Measurements from ENCODE around the gene TMC1. TPM values are rescaled to one million over a fixed set of nuclear protein-coding genes. Genes with fewer than 3 reads are reported as not detected.

Gene TMC1
- total RNA-seq, 1 experiment from 2014 or later = 5.5 TPM

DNA sequence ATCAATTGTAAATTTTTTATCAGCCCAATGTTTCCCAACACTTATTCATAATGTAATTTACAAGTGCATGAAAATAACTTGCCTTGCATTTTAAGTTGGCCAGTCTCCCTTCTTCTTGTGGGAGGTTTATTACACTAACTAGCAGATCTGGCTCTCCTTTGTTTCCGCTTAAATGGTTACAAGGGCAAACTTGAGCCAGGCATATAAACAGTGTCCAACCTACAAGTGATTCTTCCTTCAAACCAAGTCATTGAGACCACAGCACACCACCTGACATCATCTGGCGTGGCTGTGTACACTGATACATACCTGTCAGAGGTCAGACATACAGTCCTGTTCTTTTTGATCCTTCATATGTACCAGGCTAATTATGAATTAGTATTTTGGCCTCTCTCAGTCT is 351.3 kb downstream of the TMC1 start:
- H4K20me1 ChIP-seq (ENCODE audit: insufficient read depth) = no peaks in the 10 kb centered on the region
- TF ChIP-seq, protein P1, sequence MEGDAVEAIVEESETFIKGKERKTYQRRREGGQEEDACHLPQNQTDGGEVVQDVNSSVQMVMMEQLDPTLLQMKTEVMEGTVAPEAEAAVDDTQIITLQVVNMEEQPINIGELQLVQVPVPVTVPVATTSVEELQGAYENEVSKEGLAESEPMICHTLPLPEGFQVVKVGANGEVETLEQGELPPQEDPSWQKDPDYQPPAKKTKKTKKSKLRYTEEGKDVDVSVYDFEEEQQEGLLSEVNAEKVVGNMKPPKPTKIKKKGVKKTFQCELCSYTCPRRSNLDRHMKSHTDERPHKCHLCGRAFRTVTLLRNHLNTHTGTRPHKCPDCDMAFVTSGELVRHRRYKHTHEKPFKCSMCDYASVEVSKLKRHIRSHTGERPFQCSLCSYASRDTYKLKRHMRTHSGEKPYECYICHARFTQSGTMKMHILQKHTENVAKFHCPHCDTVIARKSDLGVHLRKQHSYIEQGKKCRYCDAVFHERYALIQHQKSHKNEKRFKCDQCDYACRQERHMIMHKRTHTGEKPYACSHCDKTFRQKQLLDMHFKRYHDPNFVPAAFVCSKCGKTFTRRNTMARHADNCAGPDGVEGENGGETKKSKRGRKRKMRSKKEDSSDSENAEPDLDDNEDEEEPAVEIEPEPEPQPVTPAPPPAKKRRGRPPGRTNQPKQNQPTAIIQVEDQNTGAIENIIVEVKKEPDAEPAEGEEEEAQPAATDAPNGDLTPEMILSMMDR (conservative IDR thresholded peaks at IDR 0.05) = no peak
- no peak for TF ChIP-seq EZH2 (IDR thresholded peaks at IDR 0.05; ENCODE audit: low read depth)
- no peaks in the 10 kb centered on the region for H3K9me3 ChIP-seq (ENCODE audit: insufficient read depth, low read depth)
- ChIA-PET CTCF (no interaction called here), POLR2A (ENCODE audit: unreplicated experiment) (interaction anchor here (0.9 kb wide), 1 partner anchor 14 kb away, joined by 12 read pairs; no protein-coding TSS in a partner anchor)
- H3K79me2 ChIP-seq (ENCODE audit: low read depth) = no peaks in the 10 kb centered on the region
- H3F3A ChIP-seq (ENCODE audit: insufficient read depth, low read depth) = no peaks in the 10 kb centered on the region
- peak overlapping the region; percentile 64; the same call in 1 of the 2 replicates for H2AFZ ChIP-seq
- H3K4me1 ChIP-seq (replicated peaks; ENCODE audit: insufficient read depth) = no peaks in the 10 kb centered on the region
- no peak for DNase-seq
- no peaks in the 10 kb centered on the region for H3K9me2 ChIP-seq (ENCODE audit: insufficient read depth)
- H3K27ac ChIP-seq = no peak overlapping the region
- H3K27me3 ChIP-seq (ENCODE audit: insufficient read depth, low read depth) = no peaks in the 10 kb centered on the region
- H3K36me3 ChIP-seq (ENCODE audit: low read depth) = no peaks in the 10 kb centered on the region
- BruUV-seq (replicated peaks) = no TSS peak
- intact Hi-C loops (cut with micrococcal nuclease; ENCODE audit: unreplicated experiment) = loop anchor here (2.0 kb wide), 1 partner anchor 310 kb away; no protein-coding TSS in a partner anchor
- no peak overlapping the region for H3K4me3 ChIP-seq
- H3K4me2 ChIP-seq = no peak overlapping the region

DNA sequence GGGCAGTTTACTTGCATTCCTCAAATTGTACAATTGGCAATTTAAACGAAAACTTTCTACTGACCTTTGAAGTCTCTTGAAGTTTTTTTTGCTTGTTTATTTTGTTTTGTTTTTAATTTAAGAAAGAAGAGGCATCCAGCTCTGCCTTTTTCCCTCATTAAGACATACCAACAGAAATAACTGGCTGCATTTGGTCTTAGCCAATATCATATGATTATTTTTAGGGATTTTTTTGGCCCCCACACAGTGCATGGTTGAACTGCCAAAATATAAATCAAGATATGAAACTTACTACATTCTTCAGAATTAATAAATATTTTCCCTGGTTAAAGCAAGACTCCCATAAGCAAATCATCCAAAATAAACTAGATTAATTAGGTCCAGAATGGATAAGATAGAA is 352.0 kb downstream of the TMC1 start:
- H3K4me1 ChIP-seq (replicated peaks; ENCODE audit: insufficient read depth) = no peaks in the 10 kb centered on the region
- H4K20me1 ChIP-seq (ENCODE audit: insufficient read depth) = no peaks in the 10 kb centered on the region
- H3K4me2 ChIP-seq = no peak overlapping the region
- H2AFZ ChIP-seq = no peak overlapping the region
- BruUV-seq (replicated peaks) = no TSS peak
- H3K9me2 ChIP-seq (ENCODE audit: insufficient read depth) = no peaks in the 10 kb centered on the region
- no peaks in the 10 kb centered on the region for H3K79me2 ChIP-seq (ENCODE audit: low read depth)
- intact Hi-C loops (cut with micrococcal nuclease; ENCODE audit: unreplicated experiment) = loop anchor here (2.0 kb wide), 1 partner anchor 309 kb away; no protein-coding TSS in a partner anchor
- no peaks in the 10 kb centered on the region for H3F3A ChIP-seq (ENCODE audit: insufficient read depth, low read depth)
- CTCF ChIA-PET = no interaction called here
- POLR2A ChIA-PET (ENCODE audit: unreplicated experiment) = interaction anchor here (0.9 kb wide), 1 partner anchor 15 kb away, joined by 12 read pairs; no protein-coding TSS in a partner anchor
- no peak overlapping the region for H3K4me3 ChIP-seq
- no peaks in the 10 kb centered on the region for H3K27me3 ChIP-seq (ENCODE audit: insufficient read depth, low read depth)
- no peaks in the 10 kb centered on the region for H3K9me3 ChIP-seq (ENCODE audit: insufficient read depth, low read depth)
- TF ChIP-seq, protein P1 (conservative IDR thresholded peaks at IDR 0.05) = no peak
- TF ChIP-seq EZH2 (IDR thresholded peaks at IDR 0.05; ENCODE audit: low read depth) = no peak
- no peak for DNase-seq
- no peaks in the 10 kb centered on the region for H3K36me3 ChIP-seq (ENCODE audit: low read depth)
- no peak overlapping the region for H3K27ac ChIP-seq

DNA sequence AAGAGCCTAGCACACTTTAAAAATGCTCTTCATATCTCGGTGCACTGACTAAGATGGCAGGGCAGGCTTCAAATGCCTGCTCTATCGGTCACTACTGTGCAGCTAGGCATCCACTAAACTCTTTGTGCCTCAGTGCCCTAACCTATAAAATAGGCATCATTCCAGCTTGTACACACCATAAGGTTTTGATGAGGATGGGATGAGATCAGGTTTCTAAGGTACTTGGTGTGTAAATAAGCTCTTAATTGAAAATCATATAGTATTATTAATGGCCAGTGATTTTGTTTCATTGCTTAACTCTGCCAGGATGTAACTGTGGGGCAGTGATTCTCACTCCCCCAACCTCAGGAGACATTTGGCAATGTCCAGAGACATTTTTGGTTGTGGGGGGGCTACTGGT is 352.9 kb downstream of the TMC1 start:
- H3K4me1 ChIP-seq (replicated peaks; ENCODE audit: insufficient read depth) = no peaks in the 10 kb centered on the region
- H3K4me2 ChIP-seq = no peak overlapping the region
- no peaks in the 10 kb centered on the region for H3K9me2 ChIP-seq (ENCODE audit: insufficient read depth)
- intact Hi-C loops (cut with micrococcal nuclease; ENCODE audit: unreplicated experiment) = no loop called here
- H2AFZ ChIP-seq = no peak overlapping the region
- H3F3A ChIP-seq (ENCODE audit: insufficient read depth, low read depth) = no peaks in the 10 kb centered on the region
- H3K4me3 ChIP-seq = no peak overlapping the region
- POLR2A ChIA-PET (ENCODE audit: unreplicated experiment) = no interaction called here
- no peak overlapping the region for H3K27ac ChIP-seq
- H4K20me1 ChIP-seq (ENCODE audit: insufficient read depth) = no peaks in the 10 kb centered on the region
- no peaks in the 10 kb centered on the region for H3K36me3 ChIP-seq (ENCODE audit: low read depth)
- H3K9me3 ChIP-seq (ENCODE audit: insufficient read depth, low read depth) = peaks cover 3% of the 10 kb centered on the region; the same call in 1 of the 2 replicates
- CTCF ChIA-PET = no interaction called here
- DNase-seq = no peak
- BruUV-seq (replicated peaks) = no TSS peak
- TF ChIP-seq, protein P1 (conservative IDR thresholded peaks at IDR 0.05) = no peak
- TF ChIP-seq EZH2 (IDR thresholded peaks at IDR 0.05; ENCODE audit: low read depth) = no peak
- H3K79me2 ChIP-seq (ENCODE audit: low read depth) = no peaks in the 10 kb centered on the region
- no peaks in the 10 kb centered on the region for H3K27me3 ChIP-seq (ENCODE audit: insufficient read depth, low read depth)

All from PC-9 (cell line).